ENCODE results near the gene CDC34. TPM values are rescaled to one million over a fixed set of nuclear protein-coding genes. Genes with fewer than 3 reads are reported as not detected.

The CDC34 gene
- total RNA-seq, 1 donor: 31.0 TPM

- no peak for TF ChIP-seq CTCF (IDR thresholded peaks at IDR 0.05; ENCODE audit: insufficient read depth, low read length)
- no peak overlapping the region for H3K4me3 ChIP-seq (ENCODE audit: low read depth, low read length)
- DNase-seq (ENCODE audit: low read depth): no peak
Observed at GRCh38 chr19:513368-514165, 18.0 kb upstream of the CDC34 start.

GRCh38 chr19:514166-514663 is 17.3 kb upstream of the CDC34 start:
- no peak overlapping the region for H3K4me3 ChIP-seq (ENCODE audit: low read depth, low read length)
- no peak for TF ChIP-seq CTCF (IDR thresholded peaks at IDR 0.05; ENCODE audit: insufficient read depth, low read length)
- no peak for DNase-seq (ENCODE audit: low read depth)

GRCh38 chr19:517721-518597 is 13.6 kb upstream of the CDC34 start:
- H3K4me3 ChIP-seq (ENCODE audit: low read depth, low read length): no peak overlapping the region
- peak; percentile 36 for DNase-seq (ENCODE audit: low read depth)
- no peak for TF ChIP-seq CTCF (IDR thresholded peaks at IDR 0.05; ENCODE audit: insufficient read depth, low read length)

GRCh38 chr19:518598-519231 is 12.8 kb upstream of the CDC34 start:
- TF ChIP-seq CTCF (IDR thresholded peaks at IDR 0.05; ENCODE audit: insufficient read depth, low read length): no peak
- H3K4me3 ChIP-seq (ENCODE audit: low read depth, low read length): no peak overlapping the region
- DNase-seq (ENCODE audit: low read depth): no peak

GRCh38 chr19:519449-519865 is 12.1 kb upstream of the CDC34 start:
- DNase-seq (ENCODE audit: low read depth): no peak
- H3K4me3 ChIP-seq (ENCODE audit: low read depth, low read length): no peak overlapping the region
- TF ChIP-seq CTCF (IDR thresholded peaks at IDR 0.05; ENCODE audit: insufficient read depth, low read length): no peak

GRCh38 chr19:522726-523125 is 8.8 kb upstream of the CDC34 start:
- TF ChIP-seq CTCF (IDR thresholded peaks at IDR 0.05; ENCODE audit: insufficient read depth, low read length): no peak
- no peak overlapping the region for H3K4me3 ChIP-seq (ENCODE audit: low read depth, low read length)
- no peak for DNase-seq (ENCODE audit: low read depth)
